Measurements from ENCODE around the gene DESI1.

DNA sequence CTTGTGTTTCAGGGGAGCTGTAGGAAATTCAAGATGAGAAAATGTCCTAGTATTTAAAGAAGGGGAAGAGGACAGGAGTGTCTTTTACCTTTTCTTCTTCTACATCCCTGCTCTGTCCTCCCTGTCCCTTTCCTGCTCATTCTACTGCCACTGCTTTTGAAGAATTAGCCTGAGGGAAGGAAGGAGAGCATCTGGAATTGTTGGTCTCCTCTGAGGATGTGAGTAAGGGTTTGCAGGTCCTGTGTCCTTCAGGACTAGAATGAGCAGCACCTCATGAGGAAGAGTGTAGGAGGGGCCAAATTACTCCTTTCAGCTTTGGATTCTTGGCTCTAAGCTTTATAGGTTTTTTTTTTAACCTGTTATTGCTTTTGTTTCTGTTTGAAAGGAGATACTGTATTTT lies 43.6 kb upstream of the DESI1 start:
- TF ChIP-seq, protein P1, sequence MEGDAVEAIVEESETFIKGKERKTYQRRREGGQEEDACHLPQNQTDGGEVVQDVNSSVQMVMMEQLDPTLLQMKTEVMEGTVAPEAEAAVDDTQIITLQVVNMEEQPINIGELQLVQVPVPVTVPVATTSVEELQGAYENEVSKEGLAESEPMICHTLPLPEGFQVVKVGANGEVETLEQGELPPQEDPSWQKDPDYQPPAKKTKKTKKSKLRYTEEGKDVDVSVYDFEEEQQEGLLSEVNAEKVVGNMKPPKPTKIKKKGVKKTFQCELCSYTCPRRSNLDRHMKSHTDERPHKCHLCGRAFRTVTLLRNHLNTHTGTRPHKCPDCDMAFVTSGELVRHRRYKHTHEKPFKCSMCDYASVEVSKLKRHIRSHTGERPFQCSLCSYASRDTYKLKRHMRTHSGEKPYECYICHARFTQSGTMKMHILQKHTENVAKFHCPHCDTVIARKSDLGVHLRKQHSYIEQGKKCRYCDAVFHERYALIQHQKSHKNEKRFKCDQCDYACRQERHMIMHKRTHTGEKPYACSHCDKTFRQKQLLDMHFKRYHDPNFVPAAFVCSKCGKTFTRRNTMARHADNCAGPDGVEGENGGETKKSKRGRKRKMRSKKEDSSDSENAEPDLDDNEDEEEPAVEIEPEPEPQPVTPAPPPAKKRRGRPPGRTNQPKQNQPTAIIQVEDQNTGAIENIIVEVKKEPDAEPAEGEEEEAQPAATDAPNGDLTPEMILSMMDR (IDR thresholded peaks at IDR 0.05): no peak
- no peak for TF ChIP-seq EP300 (IDR thresholded peaks at IDR 0.05; ENCODE audit: borderline replicate concordance in 1 of 2, low read depth in 1 of 2, low read length in 1 of 2)
- TF ChIP-seq, protein P2, sequence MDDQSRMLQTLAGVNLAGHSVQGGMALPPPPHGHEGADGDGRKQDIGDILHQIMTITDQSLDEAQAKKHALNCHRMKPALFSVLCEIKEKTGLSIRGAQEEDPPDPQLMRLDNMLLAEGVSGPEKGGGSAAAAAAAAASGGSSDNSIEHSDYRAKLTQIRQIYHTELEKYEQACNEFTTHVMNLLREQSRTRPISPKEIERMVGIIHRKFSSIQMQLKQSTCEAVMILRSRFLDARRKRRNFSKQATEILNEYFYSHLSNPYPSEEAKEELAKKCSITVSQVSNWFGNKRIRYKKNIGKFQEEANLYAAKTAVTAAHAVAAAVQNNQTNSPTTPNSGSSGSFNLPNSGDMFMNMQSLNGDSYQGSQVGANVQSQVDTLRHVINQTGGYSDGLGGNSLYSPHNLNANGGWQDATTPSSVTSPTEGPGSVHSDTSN (IDR thresholded peaks at IDR 0.05): no peak
- no peak for TF ChIP-seq POLR2AphosphoS5 (IDR thresholded peaks at IDR 0.05; ENCODE audit: low read depth, low read length)
- no peak for TF ChIP-seq GABPA (IDR thresholded peaks at IDR 0.05; ENCODE audit: low read depth)
- no peak for TF ChIP-seq RCOR1 (IDR thresholded peaks at IDR 0.05; ENCODE audit: low read length)
- TF ChIP-seq RFX5 (IDR thresholded peaks at IDR 0.05; ENCODE audit: low read length): no peak
- no peak for TF ChIP-seq TAF1 (IDR thresholded peaks at IDR 0.05; ENCODE audit: borderline replicate concordance, low read depth, low read length)
- TF ChIP-seq MXI1 (IDR thresholded peaks at IDR 0.05; ENCODE audit: low read depth, low read length): no peak
- no peak for TF ChIP-seq TCF12 (IDR thresholded peaks at IDR 0.05)
- no peak for TF ChIP-seq EZH2phosphoT487 (IDR thresholded peaks at IDR 0.05; ENCODE audit: borderline replicate concordance, low read depth)
- no peak for TF ChIP-seq RAD21 (IDR thresholded peaks at IDR 0.05; ENCODE audit: low read length)
- TF ChIP-seq SMC3 (IDR thresholded peaks at IDR 0.05; ENCODE audit: low read depth, low read length): no peak
